Mononuclear cell (primary cell): Measurements from ENCODE around the gene P3H3. TPM values are rescaled to one million over a fixed set of nuclear protein-coding genes. Genes with fewer than 3 reads are reported as not detected.

Experiments
- H3K27me3 ChIP-seq: 2 replicates; pipeline ENCODE4 v1.6.0; 2011; ENCODE audit warnings: low read length, control low read depth; ENCODE audit not compliant: insufficient read depth
- H3K4me1 ChIP-seq: 2 replicates; pipeline ENCODE4 v1.5.1; 2011; ENCODE audit warnings: mild to moderate bottlenecking, low read length, control low read depth; ENCODE audit not compliant: insufficient read depth
- H3K4me3 ChIP-seq: 2 replicates; pipeline ENCODE4 v1.5.1; 2011; ENCODE audit warnings: mild to moderate bottlenecking, low read length, moderate library complexity
- H3K9me3 ChIP-seq: 2 replicates; pipeline ENCODE4 v1.5.1; 2011; ENCODE audit warnings: low read depth, mild to moderate bottlenecking, control low read depth, low read length
- total RNA-seq: library from RNA; depleted of rRNA; stranded (reverse); fragments of >200 nt; gene quantifications from one replicate; pipeline ENCODE4 v1.2.3, GENCODE V29; 2012

P3H3 gene
- total RNA-seq, 1 donor, result 2.6 TPM

- H3K4me1 ChIP-seq, result peaks cover 66% of the 10 kb centered on the region
- peak overlapping the region; percentile 63 for H3K4me3 ChIP-seq
- no peaks in the 10 kb centered on the region for H3K9me3 ChIP-seq
- H3K27me3 ChIP-seq, result no peaks in the 10 kb centered on the region
These were observed 37.6 kb upstream of the P3H3 start for GRCh38 chr12:6790496-6791150.

GRCh38 chr12:6791931-6792520 lies 36.2 kb upstream of the P3H3 start:
- H3K4me3 ChIP-seq, result peak overlapping the region; percentile 35
- H3K9me3 ChIP-seq, result no peaks in the 10 kb centered on the region
- H3K27me3 ChIP-seq, result no peaks in the 10 kb centered on the region
- peaks cover 52% of the 10 kb centered on the region for H3K4me1 ChIP-seq

GRCh38 chr12:6792522-6793201 lies 35.5 kb upstream of the P3H3 start:
- no peaks in the 10 kb centered on the region for H3K9me3 ChIP-seq
- H3K4me3 ChIP-seq, result peak overlapping the region; percentile 35
- H3K4me1 ChIP-seq, result peaks cover 46% of the 10 kb centered on the region
- H3K27me3 ChIP-seq, result no peaks in the 10 kb centered on the region

GRCh38 chr12:6795088-6795487 lies 33.1 kb upstream of the P3H3 start:
- H3K4me1 ChIP-seq, result peaks cover 36% of the 10 kb centered on the region
- no peaks in the 10 kb centered on the region for H3K27me3 ChIP-seq
- H3K9me3 ChIP-seq, result no peaks in the 10 kb centered on the region
- no peak overlapping the region for H3K4me3 ChIP-seq

GRCh38 chr12:6796576-6796975 lies 31.6 kb upstream of the P3H3 start:
- no peak overlapping the region for H3K4me3 ChIP-seq
- H3K4me1 ChIP-seq, result peaks cover 23% of the 10 kb centered on the region
- H3K9me3 ChIP-seq, result no peaks in the 10 kb centered on the region
- no peaks in the 10 kb centered on the region for H3K27me3 ChIP-seq

- Histone ChIP-seq H3K9me3 (no peaks in the 10 kb centered on the region), H3K4me1 (no peaks in the 10 kb centered on the region), H3K27me3 (no peaks in the 10 kb centered on the region), H3K4me3 (no peak overlapping the region)
These were observed 29.1 kb upstream of the P3H3 start for GRCh38 chr12:6799147-6799546.

- no peaks in the 10 kb centered on the region for H3K9me3 ChIP-seq
- peaks cover 1% of the 10 kb centered on the region for H3K4me1 ChIP-seq
- H3K27me3 ChIP-seq, result no peaks in the 10 kb centered on the region
- no peak overlapping the region for H3K4me3 ChIP-seq
These were observed 21.0 kb upstream of the P3H3 start for GRCh38 chr12:6807170-6807569.

GRCh38 chr12:6809056-6809455 lies 19.2 kb upstream of the P3H3 start:
- no peaks in the 10 kb centered on the region for H3K9me3 ChIP-seq
- H3K27me3 ChIP-seq, result no peaks in the 10 kb centered on the region
- H3K4me1 ChIP-seq, result peaks cover 12% of the 10 kb centered on the region
- H3K4me3 ChIP-seq, result no peak overlapping the region

- Histone ChIP-seq H3K4me3 (no peak overlapping the region), H3K9me3 (no peaks in the 10 kb centered on the region), H3K27me3 (no peaks in the 10 kb centered on the region), H3K4me1 (peaks cover 12% of the 10 kb centered on the region)
These were observed 17.4 kb upstream of the P3H3 start for GRCh38 chr12:6810758-6811157.

GRCh38 chr12:6813363-6813762 lies 14.8 kb upstream of the P3H3 start:
- Histone ChIP-seq H3K9me3 (no peaks in the 10 kb centered on the region), H3K27me3 (no peaks in the 10 kb centered on the region), H3K4me3 (no peak overlapping the region), H3K4me1 (peaks cover 12% of the 10 kb centered on the region)

- Histone ChIP-seq H3K27me3 (no peaks in the 10 kb centered on the region), H3K9me3 (no peaks in the 10 kb centered on the region), H3K4me1 (peaks cover 24% of the 10 kb centered on the region), H3K4me3 (no peak overlapping the region)
These were observed 11.6 kb upstream of the P3H3 start for GRCh38 chr12:6816598-6816997.

GRCh38 chr12:6817098-6817497 lies 11.1 kb upstream of the P3H3 start:
- H3K4me1 ChIP-seq, result peaks cover 28% of the 10 kb centered on the region
- H3K4me3 ChIP-seq, result no peak overlapping the region
- peaks cover 2% of the 10 kb centered on the region for H3K27me3 ChIP-seq
- no peaks in the 10 kb centered on the region for H3K9me3 ChIP-seq

- H3K27me3 ChIP-seq, result peaks cover 5% of the 10 kb centered on the region
- no peak overlapping the region for H3K4me3 ChIP-seq
- H3K4me1 ChIP-seq, result peaks cover 25% of the 10 kb centered on the region
- no peaks in the 10 kb centered on the region for H3K9me3 ChIP-seq
These were observed 10.5 kb upstream of the P3H3 start for GRCh38 chr12:6817662-6818157.

GRCh38 chr12:6818222-6818621 lies 10.0 kb upstream of the P3H3 start:
- H3K9me3 ChIP-seq, result no peaks in the 10 kb centered on the region
- peaks cover 5% of the 10 kb centered on the region for H3K27me3 ChIP-seq
- H3K4me3 ChIP-seq, result no peak overlapping the region
- peaks cover 20% of the 10 kb centered on the region for H3K4me1 ChIP-seq

- Histone ChIP-seq H3K4me1 (peaks cover 20% of the 10 kb centered on the region), H3K9me3 (no peaks in the 10 kb centered on the region), H3K27me3 (peaks cover 5% of the 10 kb centered on the region), H3K4me3 (no peak overlapping the region)
These were observed 9.6 kb upstream of the P3H3 start for GRCh38 chr12:6818645-6819044.
